WTC11 (cell line): ENCODE results near the gene HTR5A. TPM values are rescaled to one million over a fixed set of nuclear protein-coding genes. Genes with fewer than 3 reads are reported as not detected.

ENCODE experiments used
- ATAC-seq: fragments of 200-7000 bp; cut with Tn5 transposase; 2 replicates; pipeline ENCODE4 v1.10.0; 2021; ENCODE audit warnings: mild to moderate bottlenecking, moderate library complexity
- CTCF ChIA-PET: fragments of 300-600 bp; sonication (Branson Sonifier 250); formaldehyde crosslinking; loops from one replicate; lab custom pipeline; 2021; ENCODE audit warnings: antibody characterized with exemption; lab: Charles Lee
- POLR2A ChIA-PET: fragments of 350-600 bp; sonication (Branson Sonifier 250); formaldehyde crosslinking; loops from one replicate; lab custom pipeline; 2021; ENCODE audit warnings: antibody characterized with exemption; lab: Charles Lee
- DNase-seq: peaks from one replicate; pipeline ENCODE4 v3.0.0; 2021; ENCODE audit warnings: low spot score
- H3K27ac Mint-ChIP-seq: 2 replicates; pipeline ENCODE4 v1.8.0; 2021; ENCODE audit warnings: mixed read lengths
- H3K27me3 Mint-ChIP-seq: 2 replicates; pipeline ENCODE4 v1.8.0; 2021; ENCODE audit warnings: low read depth, mild to moderate bottlenecking, moderate library complexity, mixed read lengths
- H3K36me3 Mint-ChIP-seq: 2 replicates; pipeline ENCODE4 v1.8.0; 2021; ENCODE audit warnings: mixed read lengths
- H3K4me1 Mint-ChIP-seq: 2 replicates; pipeline ENCODE4 v1.8.0; 2022; ENCODE audit warnings: mixed read lengths
- H3K4me3 Mint-ChIP-seq: 2 replicates; pipeline ENCODE4 v1.8.0; 2021; ENCODE audit warnings: mild to moderate bottlenecking, moderate library complexity, mixed read lengths
- H3K9me3 Mint-ChIP-seq: 2 replicates; pipeline ENCODE4 v1.8.0; 2021; ENCODE audit warnings: mixed read lengths
- CREM ChIP-seq: sonication (generic); formaldehyde crosslinking; IDR thresholded peaks from 2 replicates; pipeline ENCODE4 v1.8.1; 2022; ENCODE audit warnings: mild to moderate bottlenecking, missing genetic modification reagents, moderate library complexity
- E2F4 ChIP-seq: sonication (generic); formaldehyde crosslinking; IDR thresholded peaks from 2 replicates; pipeline ENCODE4 v1.8.1; 2022; ENCODE audit warnings: low read depth, mild to moderate bottlenecking, moderate library complexity, missing genetic modification reagents, borderline replicate concordance
- GRHL2 ChIP-seq: fragments of 250-450 bp; sonication (Bioruptor Pico); IDR thresholded peaks from 2 replicates; pipeline ENCODE4 v1.8.0; 2022; ENCODE audit warnings: mild to moderate bottlenecking, moderate library complexity; ENCODE audit not compliant: insufficient replicate concordance, severe bottlenecking
- HMGA2 ChIP-seq: fragments of 250-450 bp; sonication (Bioruptor Pico); IDR thresholded peaks from 2 replicates; pipeline ENCODE4 v1.4.0; 2021; ENCODE audit warnings: mild to moderate bottlenecking, moderate library complexity
- IRF1 ChIP-seq: sonication (generic); formaldehyde crosslinking; IDR thresholded peaks from 2 replicates; pipeline ENCODE4 v1.8.0; 2023; ENCODE audit warnings: missing genetic modification reagents
- KAT7 ChIP-seq: sonication (generic); formaldehyde crosslinking; IDR thresholded peaks from 2 replicates; pipeline ENCODE4 v1.8.1; 2023; ENCODE audit warnings: missing genetic modification reagents, mild to moderate bottlenecking, borderline replicate concordance
- NR1H2 ChIP-seq: sonication (generic); formaldehyde crosslinking; IDR thresholded peaks from 2 replicates; pipeline ENCODE4 v1.9.0; 2021; ENCODE audit warnings: mild to moderate bottlenecking, moderate library complexity, missing genetic modification reagents
- PRDM15 ChIP-seq: sonication (generic); formaldehyde crosslinking; IDR thresholded peaks from 2 replicates; pipeline ENCODE4 v1.8.0; 2022; ENCODE audit warnings: missing genetic modification reagents
- SMAD4 ChIP-seq: sonication (generic); formaldehyde crosslinking; IDR thresholded peaks from 2 replicates; pipeline ENCODE4 v1.8.0; 2022; ENCODE audit warnings: mild to moderate bottlenecking, missing genetic modification reagents
- ZNF138 ChIP-seq: sonication (generic); formaldehyde crosslinking; conservative IDR thresholded peaks from 2 replicates; pipeline ENCODE4 v1.8.1; 2022; ENCODE audit warnings: mild to moderate bottlenecking, moderate library complexity, missing genetic modification reagents
- ZNF263 ChIP-seq: sonication (generic); formaldehyde crosslinking; IDR thresholded peaks from 2 replicates; pipeline ENCODE4 v1.8.1; 2022; ENCODE audit warnings: low read depth, mild to moderate bottlenecking, moderate library complexity, missing genetic modification reagents
- ZNF671 ChIP-seq: fragments of 250-450 bp; sonication (Bioruptor Pico); IDR thresholded peaks from 2 replicates; pipeline ENCODE4 v1.8.0; 2021; ENCODE audit warnings: mild to moderate bottlenecking
- total RNA-seq: library from RNA; stranded (reverse); gene quantifications from 3 replicates; pipeline ENCODE4 v1.2.3, GENCODE V29; 2021
- TF ChIP-seq, protein P1 (sequence below): sonication (generic); formaldehyde crosslinking; IDR thresholded peaks from 2 replicates; pipeline ENCODE4 v1.8.0; 2022; ENCODE audit warnings: mild to moderate bottlenecking, missing genetic modification reagents
- TF ChIP-seq, protein P2 (sequence below): fragments of 250-450 bp; sonication (Bioruptor Pico); IDR thresholded peaks from 2 replicates; pipeline ENCODE4 v1.9.0; 2021; ENCODE audit warnings: mild to moderate bottlenecking, borderline replicate concordance
- TF ChIP-seq, protein P3 (sequence below): sonication (generic); formaldehyde crosslinking; IDR thresholded peaks from 2 replicates; pipeline ENCODE4 v1.8.1; 2023; ENCODE audit warnings: mild to moderate bottlenecking, missing genetic modification reagents
- TF ChIP-seq, protein P4 (sequence below): sonication (generic); formaldehyde crosslinking; IDR thresholded peaks from 2 replicates; pipeline ENCODE4 v1.8.0; 2022; ENCODE audit warnings: mild to moderate bottlenecking, missing genetic modification reagents

Gene HTR5A
- total RNA-seq, 1 experiment from 2014 or later: not detected

GRCh38 chr7:155103839-155104238, 33.7 kb downstream of the HTR5A start:
- H3K27ac Mint-ChIP-seq: no peak overlapping the region
- DNase-seq: no peak

DNA sequence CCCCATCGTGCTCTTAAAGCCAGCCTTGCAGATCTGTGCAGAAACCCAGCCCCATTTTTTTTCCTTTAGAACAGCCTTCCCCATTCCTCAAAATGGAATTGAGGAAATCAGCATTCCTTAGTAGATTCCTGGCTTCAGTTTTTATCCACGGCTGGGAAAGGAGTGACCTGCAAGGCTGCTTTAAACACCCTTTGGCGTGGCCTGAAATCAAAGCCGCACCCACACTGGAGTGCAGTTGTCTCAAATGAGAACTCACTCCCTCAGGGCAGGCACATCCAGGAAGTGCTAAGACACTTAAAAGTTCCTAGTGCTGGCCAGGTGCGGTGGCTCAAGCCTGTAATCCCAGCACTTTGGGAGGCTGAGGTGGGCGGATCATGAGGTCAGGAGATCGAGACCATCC, 34.8 kb downstream of the HTR5A start:
- DNase-seq: no peak
- Mint-ChIP-seq H3K4me3 (no peak overlapping the region), H3K27me3 (no peaks in the 10 kb centered on the region; the same call in 1 of the 2 replicates), H3K36me3 (no peaks in the 10 kb centered on the region), H3K4me1 (peaks cover 22% of the 10 kb centered on the region), H3K9me3 (0 out of 2 replicates have a peak, but pooled peaks cover 3% of the 10 kb centered on the region), H3K27ac (no peak overlapping the region)
- ChIA-PET CTCF (no interaction called here), POLR2A (no interaction called here)
- no peak for ATAC-seq
- no peak for TF ChIP-seq SMAD4 (CRISPR knock-in tag)
- TF ChIP-seq CREM: no peak
- no peak for TF ChIP-seq IRF1 (CRISPR knock-in tag)
- TF ChIP-seq, protein P1, sequence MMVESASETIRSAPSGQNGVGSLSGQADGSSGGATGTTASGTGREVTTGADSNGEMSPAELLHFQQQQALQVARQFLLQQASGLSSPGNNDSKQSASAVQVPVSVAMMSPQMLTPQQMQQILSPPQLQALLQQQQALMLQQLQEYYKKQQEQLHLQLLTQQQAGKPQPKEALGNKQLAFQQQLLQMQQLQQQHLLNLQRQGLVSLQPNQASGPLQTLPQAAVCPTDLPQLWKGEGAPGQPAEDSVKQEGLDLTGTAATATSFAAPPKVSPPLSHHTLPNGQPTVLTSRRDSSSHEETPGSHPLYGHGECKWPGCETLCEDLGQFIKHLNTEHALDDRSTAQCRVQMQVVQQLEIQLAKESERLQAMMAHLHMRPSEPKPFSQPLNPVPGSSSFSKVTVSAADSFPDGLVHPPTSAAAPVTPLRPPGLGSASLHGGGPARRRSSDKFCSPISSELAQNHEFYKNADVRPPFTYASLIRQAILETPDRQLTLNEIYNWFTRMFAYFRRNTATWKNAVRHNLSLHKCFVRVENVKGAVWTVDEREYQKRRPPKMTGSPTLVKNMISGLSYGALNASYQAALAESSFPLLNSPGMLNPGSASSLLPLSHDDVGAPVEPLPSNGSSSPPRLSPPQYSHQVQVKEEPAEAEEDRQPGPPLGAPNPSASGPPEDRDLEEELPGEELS (CRISPR knock-in tag): no peak
- no peak for TF ChIP-seq GRHL2 (CRISPR knock-in tag)
- TF ChIP-seq, protein P2, sequence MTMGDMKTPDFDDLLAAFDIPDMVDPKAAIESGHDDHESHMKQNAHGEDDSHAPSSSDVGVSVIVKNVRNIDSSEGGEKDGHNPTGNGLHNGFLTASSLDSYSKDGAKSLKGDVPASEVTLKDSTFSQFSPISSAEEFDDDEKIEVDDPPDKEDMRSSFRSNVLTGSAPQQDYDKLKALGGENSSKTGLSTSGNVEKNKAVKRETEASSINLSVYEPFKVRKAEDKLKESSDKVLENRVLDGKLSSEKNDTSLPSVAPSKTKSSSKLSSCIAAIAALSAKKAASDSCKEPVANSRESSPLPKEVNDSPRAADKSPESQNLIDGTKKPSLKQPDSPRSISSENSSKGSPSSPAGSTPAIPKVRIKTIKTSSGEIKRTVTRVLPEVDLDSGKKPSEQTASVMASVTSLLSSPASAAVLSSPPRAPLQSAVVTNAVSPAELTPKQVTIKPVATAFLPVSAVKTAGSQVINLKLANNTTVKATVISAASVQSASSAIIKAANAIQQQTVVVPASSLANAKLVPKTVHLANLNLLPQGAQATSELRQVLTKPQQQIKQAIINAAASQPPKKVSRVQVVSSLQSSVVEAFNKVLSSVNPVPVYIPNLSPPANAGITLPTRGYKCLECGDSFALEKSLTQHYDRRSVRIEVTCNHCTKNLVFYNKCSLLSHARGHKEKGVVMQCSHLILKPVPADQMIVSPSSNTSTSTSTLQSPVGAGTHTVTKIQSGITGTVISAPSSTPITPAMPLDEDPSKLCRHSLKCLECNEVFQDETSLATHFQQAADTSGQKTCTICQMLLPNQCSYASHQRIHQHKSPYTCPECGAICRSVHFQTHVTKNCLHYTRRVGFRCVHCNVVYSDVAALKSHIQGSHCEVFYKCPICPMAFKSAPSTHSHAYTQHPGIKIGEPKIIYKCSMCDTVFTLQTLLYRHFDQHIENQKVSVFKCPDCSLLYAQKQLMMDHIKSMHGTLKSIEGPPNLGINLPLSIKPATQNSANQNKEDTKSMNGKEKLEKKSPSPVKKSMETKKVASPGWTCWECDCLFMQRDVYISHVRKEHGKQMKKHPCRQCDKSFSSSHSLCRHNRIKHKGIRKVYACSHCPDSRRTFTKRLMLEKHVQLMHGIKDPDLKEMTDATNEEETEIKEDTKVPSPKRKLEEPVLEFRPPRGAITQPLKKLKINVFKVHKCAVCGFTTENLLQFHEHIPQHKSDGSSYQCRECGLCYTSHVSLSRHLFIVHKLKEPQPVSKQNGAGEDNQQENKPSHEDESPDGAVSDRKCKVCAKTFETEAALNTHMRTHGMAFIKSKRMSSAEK (CRISPR knock-in tag): no peak

More at GRCh38 chr7:155103839-155104238, 33.7 kb downstream of the HTR5A start:
- TF ChIP-seq KAT7 (CRISPR knock-in tag): no peak
- no peak for TF ChIP-seq NR1H2 (CRISPR knock-in tag)
- TF ChIP-seq ZNF263 (CRISPR knock-in tag): no peak
- TF ChIP-seq PRDM15: no peak
- TF ChIP-seq HMGA2 (CRISPR knock-in tag): no peak
- TF ChIP-seq, protein P3, sequence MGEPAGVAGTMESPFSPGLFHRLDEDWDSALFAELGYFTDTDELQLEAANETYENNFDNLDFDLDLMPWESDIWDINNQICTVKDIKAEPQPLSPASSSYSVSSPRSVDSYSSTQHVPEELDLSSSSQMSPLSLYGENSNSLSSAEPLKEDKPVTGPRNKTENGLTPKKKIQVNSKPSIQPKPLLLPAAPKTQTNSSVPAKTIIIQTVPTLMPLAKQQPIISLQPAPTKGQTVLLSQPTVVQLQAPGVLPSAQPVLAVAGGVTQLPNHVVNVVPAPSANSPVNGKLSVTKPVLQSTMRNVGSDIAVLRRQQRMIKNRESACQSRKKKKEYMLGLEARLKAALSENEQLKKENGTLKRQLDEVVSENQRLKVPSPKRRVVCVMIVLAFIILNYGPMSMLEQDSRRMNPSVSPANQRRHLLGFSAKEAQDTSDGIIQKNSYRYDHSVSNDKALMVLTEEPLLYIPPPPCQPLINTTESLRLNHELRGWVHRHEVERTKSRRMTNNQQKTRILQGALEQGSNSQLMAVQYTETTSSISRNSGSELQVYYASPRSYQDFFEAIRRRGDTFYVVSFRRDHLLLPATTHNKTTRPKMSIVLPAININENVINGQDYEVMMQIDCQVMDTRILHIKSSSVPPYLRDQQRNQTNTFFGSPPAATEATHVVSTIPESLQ (CRISPR knock-in tag): no peak
- no peak for TF ChIP-seq ZNF138 (CRISPR knock-in tag)
- TF ChIP-seq E2F4: no peak
- no peak for TF ChIP-seq ZNF671 (CRISPR knock-in tag)
- TF ChIP-seq, protein P4, sequence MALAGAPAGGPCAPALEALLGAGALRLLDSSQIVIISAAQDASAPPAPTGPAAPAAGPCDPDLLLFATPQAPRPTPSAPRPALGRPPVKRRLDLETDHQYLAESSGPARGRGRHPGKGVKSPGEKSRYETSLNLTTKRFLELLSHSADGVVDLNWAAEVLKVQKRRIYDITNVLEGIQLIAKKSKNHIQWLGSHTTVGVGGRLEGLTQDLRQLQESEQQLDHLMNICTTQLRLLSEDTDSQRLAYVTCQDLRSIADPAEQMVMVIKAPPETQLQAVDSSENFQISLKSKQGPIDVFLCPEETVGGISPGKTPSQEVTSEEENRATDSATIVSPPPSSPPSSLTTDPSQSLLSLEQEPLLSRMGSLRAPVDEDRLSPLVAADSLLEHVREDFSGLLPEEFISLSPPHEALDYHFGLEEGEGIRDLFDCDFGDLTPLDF: no peak
- no peak for ATAC-seq
- H3K9me3 Mint-ChIP-seq: 0 out of 2 replicates have a peak, but pooled peaks cover 3% of the 10 kb centered on the region
- H3K4me3 Mint-ChIP-seq: no peak overlapping the region
- H3K36me3 Mint-ChIP-seq: no peaks in the 10 kb centered on the region
- POLR2A ChIA-PET: no interaction called here
- H3K4me1 Mint-ChIP-seq: peaks cover 14% of the 10 kb centered on the region
- no peaks in the 10 kb centered on the region for H3K27me3 Mint-ChIP-seq
- CTCF ChIA-PET: interaction anchor here (0.6 kb wide), 1 partner anchor 54 kb away, joined by 3 read pairs; no protein-coding TSS in a partner anchor
